ENCODE measurements around the gene CAMK2A. TPM values are rescaled to one million over a fixed set of nuclear protein-coding genes. Genes with fewer than 3 reads are reported as not detected.
A peak's percentile ranks its signal among the peaks of the same experiment; 100 is the strongest.

Gene CAMK2A
- total and polyA plus RNA-seq, 11 donors = 3.2 to 26.0 (median 15.2) TPM

DNA sequence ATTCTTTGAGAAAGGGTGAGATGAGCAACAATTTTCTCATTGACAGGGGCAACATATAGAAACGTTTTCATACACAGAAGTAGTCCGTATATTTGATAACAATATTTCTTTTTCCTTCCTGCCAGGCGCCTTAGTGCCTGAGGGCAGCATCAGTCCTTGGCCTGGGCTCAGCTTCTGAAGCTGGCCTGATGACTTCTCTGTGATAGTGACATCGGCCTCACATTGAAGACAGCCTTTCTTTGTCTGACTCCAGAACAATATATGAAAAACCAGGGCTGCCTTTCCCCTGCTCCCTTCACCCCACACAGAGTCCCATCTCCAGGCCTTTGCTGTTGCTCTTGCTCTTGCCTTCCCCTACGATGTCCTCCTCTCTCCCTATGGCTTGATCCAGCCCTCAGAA, 43.8 kb upstream of the CAMK2A start:
- intact Hi-C loops (cut with DNase I) = no loop called here
- Histone ChIP-seq H3K27me3 (no peaks in the 10 kb centered on the region), H3K4me1 (no peaks in the 10 kb centered on the region), H3K27ac (no peak overlapping the region), H3K36me3 (no peaks in the 10 kb centered on the region), H3K4me3 (no peak overlapping the region), H3K9me3 (no peaks in the 10 kb centered on the region)
- 74 to 83% (median 80%) methylated on average over 5 of the region's 5 CpGs for WGBS, 4 donors
- no peak for TF ChIP-seq POLR2A (IDR thresholded peaks at IDR 0.05)
- TF ChIP-seq, protein P1, sequence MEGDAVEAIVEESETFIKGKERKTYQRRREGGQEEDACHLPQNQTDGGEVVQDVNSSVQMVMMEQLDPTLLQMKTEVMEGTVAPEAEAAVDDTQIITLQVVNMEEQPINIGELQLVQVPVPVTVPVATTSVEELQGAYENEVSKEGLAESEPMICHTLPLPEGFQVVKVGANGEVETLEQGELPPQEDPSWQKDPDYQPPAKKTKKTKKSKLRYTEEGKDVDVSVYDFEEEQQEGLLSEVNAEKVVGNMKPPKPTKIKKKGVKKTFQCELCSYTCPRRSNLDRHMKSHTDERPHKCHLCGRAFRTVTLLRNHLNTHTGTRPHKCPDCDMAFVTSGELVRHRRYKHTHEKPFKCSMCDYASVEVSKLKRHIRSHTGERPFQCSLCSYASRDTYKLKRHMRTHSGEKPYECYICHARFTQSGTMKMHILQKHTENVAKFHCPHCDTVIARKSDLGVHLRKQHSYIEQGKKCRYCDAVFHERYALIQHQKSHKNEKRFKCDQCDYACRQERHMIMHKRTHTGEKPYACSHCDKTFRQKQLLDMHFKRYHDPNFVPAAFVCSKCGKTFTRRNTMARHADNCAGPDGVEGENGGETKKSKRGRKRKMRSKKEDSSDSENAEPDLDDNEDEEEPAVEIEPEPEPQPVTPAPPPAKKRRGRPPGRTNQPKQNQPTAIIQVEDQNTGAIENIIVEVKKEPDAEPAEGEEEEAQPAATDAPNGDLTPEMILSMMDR (IDR thresholded peaks at IDR 0.05) = no peak
- ATAC-seq (no peak), DNase-seq (no peak)

- Histone ChIP-seq H3K4me3 (no peak overlapping the region), H3K9me3 (no peaks in the 10 kb centered on the region), H3K27ac (no peak overlapping the region), H3K36me3 (no peaks in the 10 kb centered on the region), H3K4me1 (no peaks in the 10 kb centered on the region), H3K27me3 (no peaks in the 10 kb centered on the region)
- intact Hi-C loops (cut with DNase I) = no loop called here
- WGBS, 4 donors = 81 to 92% (median 87%) methylated on average over 17 of the region's 17 CpGs
- no peak for DNase-seq
- ATAC-seq = no peak
- TF ChIP-seq, protein P1 (IDR thresholded peaks at IDR 0.05) = no peak
- TF ChIP-seq POLR2A (IDR thresholded peaks at IDR 0.05) = no peak
Observed at GRCh38 chr5:150329881-150330876, 40.6 kb upstream of the CAMK2A start.

GRCh38 chr5:150329038-150329437, 39.5 kb upstream of the CAMK2A start:
- no peaks in the 10 kb centered on the region for H3K9me3 ChIP-seq
- DNase-seq (no peak), ATAC-seq (peak in 2 of 4 donors; percentile 9 to 38)
- H3K4me3 ChIP-seq = no peak overlapping the region
- H3K36me3 ChIP-seq = no peaks in the 10 kb centered on the region
- H3K4me1 ChIP-seq = no peaks in the 10 kb centered on the region
- whole genome bisulfite sequencing, 4 donors = 16 to 41% (median 32%) methylated on average over 2 of the region's 2 CpGs
- TF ChIP-seq, protein P1 (IDR thresholded peaks at IDR 0.05) = no peak
- no peak for TF ChIP-seq POLR2A (IDR thresholded peaks at IDR 0.05)
- no peak overlapping the region for H3K27ac ChIP-seq
- no peaks in the 10 kb centered on the region for H3K27me3 ChIP-seq
- intact Hi-C loops (cut with DNase I) = no loop called here

DNA sequence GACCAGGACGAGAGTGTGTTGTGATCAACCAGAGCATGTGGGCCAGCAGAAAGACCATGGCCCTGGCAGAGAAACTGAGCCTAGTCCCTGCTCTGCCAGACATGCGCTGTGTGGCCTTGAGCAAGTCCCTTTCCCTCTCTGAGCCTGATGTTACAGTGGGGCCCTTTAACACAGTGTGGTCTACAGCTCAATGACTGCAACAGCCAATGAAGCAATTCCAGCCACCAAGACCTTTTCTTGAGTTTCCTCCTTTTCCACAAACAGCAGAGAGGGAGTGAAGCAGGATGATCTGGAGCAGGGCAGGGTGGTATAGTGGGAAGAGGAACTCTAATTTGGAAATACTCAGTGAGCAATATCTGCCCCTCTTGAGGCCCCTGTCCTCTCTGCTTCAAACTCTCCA, 38.9 kb upstream of the CAMK2A start:
- Histone ChIP-seq H3K27ac (no peak overlapping the region), H3K27me3 (no peaks in the 10 kb centered on the region), H3K4me3 (no peak overlapping the region), H3K36me3 (no peaks in the 10 kb centered on the region), H3K4me1 (no peaks in the 10 kb centered on the region), H3K9me3 (no peaks in the 10 kb centered on the region)
- DNase-seq = no peak
- TF ChIP-seq, protein P1 (IDR thresholded peaks at IDR 0.05) = no peak
- TF ChIP-seq POLR2A (IDR thresholded peaks at IDR 0.05) = no peak
- WGBS, 4 donors = 92 to 96% (median 95%) methylated on average over 2 of the region's 2 CpGs
- no peak for ATAC-seq
- intact Hi-C loops (cut with DNase I) = no loop called here
